Measurements from ENCODE around the gene TTC16. TPM values are rescaled to one million over a fixed set of nuclear protein-coding genes. Genes with fewer than 3 reads are reported as not detected.
"Not testable (repeated sequence)": the region's sequence is repeated elsewhere in the genome, so short reads cannot be mapped to it uniquely, and the experiment has no call there.

TTC16 gene
- total RNA-seq, 2 donors from 2014 or later = 0.05 to 0.07 TPM

DNA sequence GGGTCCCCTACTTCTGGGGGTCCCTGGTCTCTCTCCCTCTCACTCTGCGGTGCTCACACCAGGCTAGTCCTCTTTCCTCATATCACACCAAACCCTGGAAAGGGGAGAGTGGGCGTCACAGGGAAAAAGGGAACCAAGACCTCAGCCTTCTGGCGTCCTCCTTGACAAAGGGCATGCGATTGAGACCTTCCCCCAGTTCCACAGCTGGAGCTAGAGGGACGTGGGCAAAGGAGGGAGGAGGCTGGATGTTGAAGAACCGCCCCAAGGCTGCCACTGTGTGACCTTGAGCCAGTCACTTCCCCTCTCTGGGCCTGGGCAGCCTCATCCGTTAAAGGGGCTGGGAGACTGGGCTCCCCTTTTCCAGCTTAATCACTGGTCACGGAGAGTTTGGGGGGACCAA, 37.7 kb downstream of the TTC16 start:
- no peaks in the 10 kb centered on the region for H3K9me3 ChIP-seq
- intact Hi-C loops (cut with DNase I) = no loop called here
- H3K27me3 ChIP-seq = peaks cover 25% of the 10 kb centered on the region
- H3K9ac ChIP-seq (ENCODE audit: low read depth in 2 of 2, low read length in 2 of 2) = no peak overlapping the region
- H3K27ac ChIP-seq = no peak overlapping the region
- TF ChIP-seq, protein P1, sequence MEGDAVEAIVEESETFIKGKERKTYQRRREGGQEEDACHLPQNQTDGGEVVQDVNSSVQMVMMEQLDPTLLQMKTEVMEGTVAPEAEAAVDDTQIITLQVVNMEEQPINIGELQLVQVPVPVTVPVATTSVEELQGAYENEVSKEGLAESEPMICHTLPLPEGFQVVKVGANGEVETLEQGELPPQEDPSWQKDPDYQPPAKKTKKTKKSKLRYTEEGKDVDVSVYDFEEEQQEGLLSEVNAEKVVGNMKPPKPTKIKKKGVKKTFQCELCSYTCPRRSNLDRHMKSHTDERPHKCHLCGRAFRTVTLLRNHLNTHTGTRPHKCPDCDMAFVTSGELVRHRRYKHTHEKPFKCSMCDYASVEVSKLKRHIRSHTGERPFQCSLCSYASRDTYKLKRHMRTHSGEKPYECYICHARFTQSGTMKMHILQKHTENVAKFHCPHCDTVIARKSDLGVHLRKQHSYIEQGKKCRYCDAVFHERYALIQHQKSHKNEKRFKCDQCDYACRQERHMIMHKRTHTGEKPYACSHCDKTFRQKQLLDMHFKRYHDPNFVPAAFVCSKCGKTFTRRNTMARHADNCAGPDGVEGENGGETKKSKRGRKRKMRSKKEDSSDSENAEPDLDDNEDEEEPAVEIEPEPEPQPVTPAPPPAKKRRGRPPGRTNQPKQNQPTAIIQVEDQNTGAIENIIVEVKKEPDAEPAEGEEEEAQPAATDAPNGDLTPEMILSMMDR (IDR thresholded peaks at IDR 0.05) = no peak
- H3K4me1 ChIP-seq = no peaks in the 10 kb centered on the region
- no peak overlapping the region for H3K4me3 ChIP-seq
- no peaks in the 10 kb centered on the region for H3K36me3 ChIP-seq
- DNase-seq = no peak

DNA sequence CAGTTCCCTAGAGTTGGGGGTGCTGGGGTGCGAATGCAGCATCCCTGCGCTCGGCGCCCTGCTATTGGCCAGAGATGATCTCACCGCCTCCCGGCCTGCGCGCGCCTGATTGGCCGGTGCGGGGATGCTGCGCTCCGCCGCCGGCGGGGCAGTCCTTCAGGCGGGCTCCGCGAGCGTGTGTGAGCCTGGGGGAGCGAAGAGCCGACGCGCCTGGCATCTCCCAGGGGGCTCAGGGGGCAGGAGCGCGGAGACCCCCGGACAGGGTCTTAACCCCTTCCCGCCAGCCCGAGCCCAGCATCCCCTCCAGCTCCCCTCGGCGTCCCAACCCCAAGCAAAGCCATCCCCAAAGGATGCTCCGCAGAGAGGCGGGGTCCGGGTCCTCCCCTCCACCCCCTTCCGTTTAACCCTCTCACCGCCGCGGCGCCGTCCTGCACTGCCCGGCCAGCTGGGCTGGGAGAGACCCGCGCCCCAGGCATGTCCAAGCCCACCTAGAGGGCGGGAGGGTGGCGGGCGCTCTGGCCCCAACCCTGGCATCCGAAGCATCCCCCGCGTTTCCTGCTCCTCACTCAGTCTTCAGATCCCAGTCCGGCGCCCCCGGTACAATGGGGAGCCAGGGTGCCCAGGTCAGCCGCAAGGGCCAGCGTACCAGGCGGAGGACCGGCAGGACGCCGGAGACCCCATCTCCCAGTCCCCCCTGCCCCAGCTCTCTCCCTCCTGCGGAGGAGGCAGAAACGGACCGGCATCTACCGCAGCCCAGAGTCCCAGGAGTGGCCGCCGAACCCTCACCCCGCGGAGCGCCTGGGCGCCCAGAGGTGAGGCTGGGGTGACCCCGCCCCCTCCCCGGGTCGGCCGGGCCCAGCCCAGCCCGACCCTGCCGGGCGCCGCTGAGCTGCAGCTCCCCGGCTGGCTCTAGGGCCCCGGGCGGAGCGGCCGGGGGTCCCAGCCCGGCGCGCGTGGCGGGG, 38.5 kb downstream of the TTC16 start:
- no peak for DNase-seq
- Histone ChIP-seq H3K9me3 (no peaks in the 10 kb centered on the region), H3K4me1 (no peaks in the 10 kb centered on the region), H3K27me3 (peaks cover 25% of the 10 kb centered on the region), H3K27ac (no peak overlapping the region), H3K4me3 (no peak overlapping the region), H3K36me3 (no peaks in the 10 kb centered on the region), H3K9ac (ENCODE audit: low read depth in 2 of 2, low read length in 2 of 2) (no peak overlapping the region)
- TF ChIP-seq, protein P1 (IDR thresholded peaks at IDR 0.05) = no peak
- intact Hi-C loops (cut with DNase I) = no loop called here

DNA sequence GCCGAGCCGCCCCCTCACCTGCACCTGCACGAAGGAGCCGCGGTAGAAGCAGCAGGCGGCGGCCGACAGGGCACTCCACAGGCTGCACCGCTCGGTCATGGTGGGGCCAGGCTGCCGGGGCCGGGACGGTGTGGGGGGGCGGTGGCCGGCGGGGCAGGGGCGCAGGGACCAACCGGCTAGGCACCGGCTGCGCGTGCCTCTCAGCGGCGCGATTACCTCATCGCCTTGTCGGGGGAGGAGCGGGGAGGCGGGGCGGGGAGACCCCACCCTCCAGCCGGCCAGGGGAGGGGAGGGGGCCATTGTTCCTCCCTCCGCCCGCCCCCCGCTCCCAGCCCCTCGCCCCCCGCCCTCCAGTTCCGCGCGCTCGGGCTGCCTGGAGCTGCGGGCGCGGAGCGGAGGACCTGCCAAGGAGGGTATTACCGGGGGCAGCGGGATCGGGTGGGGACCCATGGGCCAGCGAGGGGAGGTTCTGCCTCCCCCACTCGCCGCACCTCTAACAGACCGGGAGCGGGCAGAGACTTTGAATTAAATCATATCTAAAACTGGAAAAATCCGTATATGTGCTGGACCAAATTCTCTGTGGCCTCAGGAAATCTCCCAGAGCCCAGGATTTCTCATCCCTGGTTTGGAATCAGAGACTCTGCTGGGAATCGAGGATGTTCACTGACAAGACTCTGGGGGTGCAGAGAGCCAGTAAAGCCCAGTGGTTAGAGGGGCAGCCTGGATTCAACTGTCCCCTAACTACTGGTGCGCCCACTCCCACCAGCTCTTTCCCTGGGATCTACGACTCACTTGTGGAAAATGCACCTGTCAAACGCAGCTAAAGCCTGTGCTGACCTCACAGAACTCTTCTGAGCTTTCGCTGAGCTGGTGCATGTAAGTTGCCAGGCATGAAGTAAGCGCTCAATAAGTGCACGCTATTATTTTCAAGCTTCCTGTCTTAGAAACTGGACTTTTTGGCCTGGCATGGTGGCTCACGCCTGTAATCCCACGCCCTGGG, 39.5 kb downstream of the TTC16 start:
- TF ChIP-seq, protein P1 (IDR thresholded peaks at IDR 0.05) = no peak
- H3K9me3 ChIP-seq = no peaks in the 10 kb centered on the region
- H3K36me3 ChIP-seq = no peaks in the 10 kb centered on the region
- no peak overlapping the region for H3K9ac ChIP-seq (ENCODE audit: low read depth in 2 of 2, low read length in 2 of 2)
- H3K27me3 ChIP-seq = peaks cover 25% of the 10 kb centered on the region
- no peak overlapping the region for H3K4me3 ChIP-seq
- H3K27ac ChIP-seq = no peak overlapping the region
- DNase-seq = no peak
- intact Hi-C loops (cut with DNase I) = no loop called here
- H3K4me1 ChIP-seq = no peaks in the 10 kb centered on the region

DNA sequence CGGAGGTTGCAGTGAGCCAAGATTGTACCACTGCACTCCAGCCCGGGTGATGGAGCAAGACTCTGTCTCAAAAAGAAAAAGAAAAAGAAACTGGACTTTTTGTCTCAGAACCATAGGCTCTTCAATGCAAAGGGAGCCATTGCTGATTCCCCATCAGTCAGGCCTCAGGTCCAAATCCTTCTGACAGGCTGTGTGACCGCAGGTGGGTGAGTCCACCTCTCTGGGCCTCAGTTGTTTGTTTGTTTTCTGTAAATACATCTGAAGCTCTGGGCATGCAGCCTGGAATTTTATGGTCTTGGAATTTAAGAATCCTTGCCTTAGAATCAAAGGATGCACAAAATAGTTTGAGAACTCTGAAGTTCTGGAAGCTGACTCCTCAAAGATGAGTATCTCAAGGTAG, 40.4 kb downstream of the TTC16 start:
- no peaks in the 10 kb centered on the region for H3K9me3 ChIP-seq
- peaks cover 25% of the 10 kb centered on the region for H3K27me3 ChIP-seq
- H3K27ac ChIP-seq = no peak overlapping the region
- H3K4me1 ChIP-seq = no peaks in the 10 kb centered on the region
- TF ChIP-seq, protein P1 (IDR thresholded peaks at IDR 0.05) = no peak
- DNase-seq = no peak
- no peak overlapping the region for H3K9ac ChIP-seq (ENCODE audit: low read depth in 2 of 2, low read length in 2 of 2)
- H3K36me3 ChIP-seq = no peaks in the 10 kb centered on the region
- intact Hi-C loops (cut with DNase I) = no loop called here
- H3K4me3 ChIP-seq = no peak overlapping the region

DNA sequence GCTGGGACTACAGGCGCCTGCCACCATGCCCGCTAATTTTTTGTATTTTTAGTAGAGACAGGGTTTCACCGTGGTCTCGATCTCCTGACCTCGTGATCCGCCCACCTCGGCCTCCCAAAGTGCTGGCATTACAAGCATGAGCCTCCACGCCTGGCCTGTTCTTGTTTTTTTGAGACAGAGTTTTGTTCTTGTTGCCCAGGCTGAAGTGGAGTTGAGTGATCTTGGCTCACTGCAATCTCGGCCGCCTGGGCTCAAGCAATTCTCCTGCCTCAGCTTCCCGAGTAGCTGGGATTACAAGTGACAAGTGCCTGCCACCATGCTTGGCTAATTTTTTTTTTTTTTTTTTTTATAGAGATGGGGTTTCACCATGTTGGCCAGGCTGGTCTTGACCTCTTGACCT, 40.9 kb downstream of the TTC16 start:
- H3K27ac ChIP-seq; H3K9ac ChIP-seq (ENCODE audit: low read depth in 2 of 2, low read length in 2 of 2); intact Hi-C loops (cut with DNase I); H3K4me1 ChIP-seq; H3K4me3 ChIP-seq; DNase-seq; H3K9me3 ChIP-seq; H3K36me3 ChIP-seq: not testable (repeated sequence)
- H3K27me3 ChIP-seq = peaks cover 25% of the 10 kb centered on the region

Data from colonic mucosa (tissue), 4 donors.